Suppressor macrophage treated with lipopolysaccharide for 1 hour (primary cell): Measurements from ENCODE around the gene KNDC1.
A peak's percentile ranks its signal among the peaks of the same experiment; 100 is the strongest.

Experiments used
- DNase-seq, 3 donors: peaks; one replicate each; pipeline ENCODE4 v3.0.0-alpha.2; 2020 to 2022

KNDC1 gene

GRCh38 chr10:133245439-133246235 lies 85.6 kb downstream of the KNDC1 start:
- DNase-seq: no peak

- DNase-seq: no peak
Measured at GRCh38 chr10:133246236-133246626, 86.2 kb downstream of the KNDC1 start.

- no peak for DNase-seq
Measured at GRCh38 chr10:133247681-133248333, 87.8 kb downstream of the KNDC1 start.

- DNase-seq: no peak
Measured at GRCh38 chr10:133248334-133248715, 88.3 kb downstream of the KNDC1 start.

GRCh38 chr10:133249094-133249780 lies 89.2 kb downstream of the KNDC1 start:
- DNase-seq: no peak

GRCh38 chr10:133249975-133250754 lies 90.1 kb downstream of the KNDC1 start:
- DNase-seq: no peak

- DNase-seq: no peak
Measured at GRCh38 chr10:133251388-133252222, 91.6 kb downstream of the KNDC1 start.

GRCh38 chr10:133252223-133252552 lies 92.2 kb downstream of the KNDC1 start:
- no peak for DNase-seq

- DNase-seq: peak in 2 of 3 donors; percentile 31 to 65
Measured at GRCh38 chr10:133253361-133253955, 93.4 kb downstream of the KNDC1 start.

- DNase-seq: no peak
Measured at GRCh38 chr10:133254421-133255120, 94.6 kb downstream of the KNDC1 start.

- no peak for DNase-seq
Measured at GRCh38 chr10:133255323-133255722, 95.3 kb downstream of the KNDC1 start.

- peak; percentile 66 to 83 (median 69) for DNase-seq
Measured at GRCh38 chr10:133257489-133258065, 97.6 kb downstream of the KNDC1 start.

- DNase-seq: peak in 1 of 3 donors; percentile 40
Measured at GRCh38 chr10:133258066-133258817, 98.2 kb downstream of the KNDC1 start.

- DNase-seq: peak; percentile 96 to 100 (median 99)
Measured at GRCh38 chr10:133258818-133259601, 99.0 kb downstream of the KNDC1 start.

GRCh38 chr10:133259602-133259989 lies 99.6 kb downstream of the KNDC1 start:
- no peak for DNase-seq

- peak; percentile 67 to 87 (median 77) for DNase-seq
Measured at GRCh38 chr10:133260895-133261725, 101.1 kb downstream of the KNDC1 start.

GRCh38 chr10:133261726-133262325 lies 101.8 kb downstream of the KNDC1 start:
- peak; percentile 76 to 93 (median 84) for DNase-seq

- no peak for DNase-seq
Measured at GRCh38 chr10:133262696-133263095, 102.7 kb downstream of the KNDC1 start.
